ENCODE measurements around the gene FRMD5.

Gene FRMD5

GRCh38 chr15:44163370-44163769 lies 31.7 kb downstream of the FRMD5 start:
- WGBS, 2 experiments (ENCODE audit: insufficient coverage in 2 of 2): 100% methylated on average over 1 to 2 of the region's 5 CpGs
- no peak overlapping the region for H3K27ac ChIP-seq (ENCODE audit: low read depth, low read length, severe bottlenecking)
- no peaks in the 10 kb centered on the region for H3K36me3 ChIP-seq (ENCODE audit: control insufficient read depth, insufficient read depth, low read length)
- H3K9me3 ChIP-seq (ENCODE audit: control insufficient read depth, low read length): no peaks in the 10 kb centered on the region
- no peaks in the 10 kb centered on the region for H3K4me1 ChIP-seq (ENCODE audit: control insufficient read depth, insufficient read depth, low read length, poor library complexity, severe bottlenecking)
- H3K4me3 ChIP-seq (ENCODE audit: extremely low read depth, insufficient read depth, low read length, poor library complexity, severe bottlenecking): no peak overlapping the region

- H3K4me1 ChIP-seq (ENCODE audit: control insufficient read depth, insufficient read depth, low read length, poor library complexity, severe bottlenecking): no peaks in the 10 kb centered on the region
- H3K9me3 ChIP-seq (ENCODE audit: control insufficient read depth, low read length): no peaks in the 10 kb centered on the region
- 75 to 86% methylated on average over 1 of the region's 1 CpG for WGBS, 2 experiments (ENCODE audit: insufficient coverage in 2 of 2)
- H3K36me3 ChIP-seq (ENCODE audit: control insufficient read depth, insufficient read depth, low read length): no peaks in the 10 kb centered on the region
- H3K27ac ChIP-seq (ENCODE audit: low read depth, low read length, severe bottlenecking): no peak overlapping the region
- no peak overlapping the region for H3K4me3 ChIP-seq (ENCODE audit: extremely low read depth, insufficient read depth, low read length, poor library complexity, severe bottlenecking)
Observed at GRCh38 chr15:44160796-44161195, 34.3 kb downstream of the FRMD5 start.

DNA sequence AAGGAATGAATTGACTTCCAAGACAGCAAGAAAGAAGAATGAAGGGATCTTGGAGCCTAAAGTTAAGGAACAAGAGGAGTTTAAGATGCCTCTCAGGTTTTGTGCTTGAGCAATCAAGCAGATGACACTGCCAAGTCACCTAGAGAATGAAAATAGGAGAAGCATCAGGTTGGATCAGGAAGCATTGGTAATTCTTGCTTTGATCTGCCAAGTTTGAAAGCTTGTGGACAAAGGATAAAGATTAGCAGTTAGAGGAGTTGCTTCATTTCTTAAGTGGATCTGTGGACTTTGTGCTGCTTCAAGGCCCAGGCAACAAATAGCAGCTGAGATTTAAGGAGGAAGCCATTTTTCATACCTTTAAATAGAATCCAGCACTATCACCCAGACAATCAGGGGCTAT lies 35.6 kb downstream of the FRMD5 start:
- Histone ChIP-seq H3K27ac (ENCODE audit: low read depth, low read length, severe bottlenecking) (no peak overlapping the region), H3K4me3 (ENCODE audit: extremely low read depth, insufficient read depth, low read length, poor library complexity, severe bottlenecking) (no peak overlapping the region), H3K9me3 (ENCODE audit: control insufficient read depth, low read length) (no peaks in the 10 kb centered on the region), H3K4me1 (ENCODE audit: control insufficient read depth, insufficient read depth, low read length, poor library complexity, severe bottlenecking) (no peaks in the 10 kb centered on the region), H3K36me3 (ENCODE audit: control insufficient read depth, insufficient read depth, low read length) (no peaks in the 10 kb centered on the region)

DNA sequence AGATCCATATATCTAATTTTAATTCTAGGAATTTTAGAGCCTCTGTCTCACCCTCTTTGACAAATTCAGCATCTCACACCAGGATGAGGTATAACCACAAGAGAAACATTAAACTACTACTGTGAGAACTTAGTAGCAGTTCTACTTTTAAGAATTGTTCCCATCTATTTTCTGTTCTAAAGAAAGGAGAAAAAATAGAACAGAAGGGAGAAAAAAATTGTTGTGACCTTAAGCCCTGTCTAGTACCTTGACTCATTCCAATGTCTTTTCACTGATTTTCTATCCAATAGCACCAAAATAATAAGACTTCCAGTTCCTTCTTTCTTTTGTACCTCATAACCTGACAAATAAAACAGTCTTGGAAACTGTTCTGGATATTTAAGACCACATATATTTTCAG lies 37.0 kb downstream of the FRMD5 start:
- Histone ChIP-seq H3K27ac (ENCODE audit: low read depth, low read length, severe bottlenecking) (no peak overlapping the region), H3K4me3 (ENCODE audit: extremely low read depth, insufficient read depth, low read length, poor library complexity, severe bottlenecking) (no peak overlapping the region), H3K4me1 (ENCODE audit: control insufficient read depth, insufficient read depth, low read length, poor library complexity, severe bottlenecking) (no peaks in the 10 kb centered on the region), H3K9me3 (ENCODE audit: control insufficient read depth, low read length) (no peaks in the 10 kb centered on the region), H3K36me3 (ENCODE audit: control insufficient read depth, insufficient read depth, low read length) (no peaks in the 10 kb centered on the region)

DNA sequence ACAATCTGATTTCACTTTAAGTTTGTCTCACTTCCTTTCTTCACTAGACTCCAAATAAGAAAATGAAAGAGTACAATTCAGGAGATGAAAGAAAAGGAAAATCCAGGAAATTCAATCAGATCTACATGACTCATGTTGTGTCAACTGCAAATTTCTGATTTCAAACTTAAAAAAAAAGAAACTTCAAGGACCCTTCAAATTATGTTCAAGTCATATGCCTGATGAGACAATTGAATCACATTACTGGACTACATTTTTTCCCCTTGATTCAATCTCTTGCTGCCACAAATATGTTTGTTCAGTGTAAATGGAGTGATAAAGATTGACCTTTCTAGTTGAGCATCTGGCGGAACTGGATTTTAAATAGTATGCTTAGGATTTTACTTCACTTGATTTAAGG lies 37.4 kb downstream of the FRMD5 start:
- WGBS, 2 experiments (ENCODE audit: insufficient coverage in 2 of 2): no CpG with 5 or more reads among the region's 1 CpG
- Histone ChIP-seq H3K9me3 (ENCODE audit: control insufficient read depth, low read length) (no peaks in the 10 kb centered on the region), H3K36me3 (ENCODE audit: control insufficient read depth, insufficient read depth, low read length) (no peaks in the 10 kb centered on the region), H3K4me1 (ENCODE audit: control insufficient read depth, insufficient read depth, low read length, poor library complexity, severe bottlenecking) (no peaks in the 10 kb centered on the region), H3K4me3 (ENCODE audit: extremely low read depth, insufficient read depth, low read length, poor library complexity, severe bottlenecking) (no peak overlapping the region), H3K27ac (ENCODE audit: low read depth, low read length, severe bottlenecking) (no peak overlapping the region)

DNA sequence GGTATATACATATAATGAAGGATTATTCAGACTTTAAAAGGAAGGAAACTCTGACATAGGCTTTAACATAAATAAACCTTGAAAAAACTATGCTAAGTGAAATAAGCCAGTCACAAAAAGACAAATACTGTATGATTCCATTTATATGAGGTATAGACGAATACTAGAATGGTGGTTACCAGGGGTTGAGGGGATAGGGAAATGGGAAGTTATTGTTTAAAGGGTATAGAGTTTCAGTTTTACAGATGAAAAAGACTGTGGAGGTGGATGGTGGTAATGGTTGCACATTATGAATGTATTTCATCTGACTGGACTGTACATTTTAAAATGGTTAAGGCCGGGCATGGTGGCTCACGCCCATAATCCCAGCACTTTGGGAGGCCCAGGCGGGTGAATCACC lies 41.7 kb downstream of the FRMD5 start:
- Histone ChIP-seq H3K4me1 (ENCODE audit: control insufficient read depth, insufficient read depth, low read length, poor library complexity, severe bottlenecking) (no peaks in the 10 kb centered on the region), H3K36me3 (ENCODE audit: control insufficient read depth, insufficient read depth, low read length) (no peaks in the 10 kb centered on the region), H3K4me3 (ENCODE audit: extremely low read depth, insufficient read depth, low read length, poor library complexity, severe bottlenecking) (no peak overlapping the region), H3K27ac (ENCODE audit: low read depth, low read length, severe bottlenecking) (no peak overlapping the region), H3K9me3 (ENCODE audit: control insufficient read depth, low read length) (no peaks in the 10 kb centered on the region)
- 87 to 94% methylated on average over 4 of the region's 4 CpGs for WGBS, 2 experiments (ENCODE audit: insufficient coverage in 2 of 2)

DNA sequence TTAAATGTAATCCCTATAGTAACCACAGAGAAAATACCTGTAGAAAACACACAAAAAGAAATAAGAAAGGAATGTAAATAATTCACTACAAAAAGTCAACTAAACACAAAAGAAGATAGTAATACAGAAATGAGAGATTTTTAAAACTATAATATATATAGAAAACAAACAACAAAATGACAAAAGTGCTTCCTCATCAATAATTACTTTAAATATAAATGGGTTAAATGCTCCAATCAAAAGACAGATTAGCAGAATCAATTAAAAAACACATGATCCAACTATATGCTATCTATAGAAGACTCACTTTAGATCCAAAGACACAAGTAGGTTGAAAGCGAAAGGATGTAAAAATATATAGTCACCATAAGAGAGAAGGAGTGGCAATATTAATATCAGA lies 45.8 kb downstream of the FRMD5 start:
- Histone ChIP-seq H3K36me3 (ENCODE audit: control insufficient read depth, insufficient read depth, low read length) (no peaks in the 10 kb centered on the region), H3K4me3 (ENCODE audit: extremely low read depth, insufficient read depth, low read length, poor library complexity, severe bottlenecking) (no peak overlapping the region), H3K27ac (ENCODE audit: low read depth, low read length, severe bottlenecking) (no peak overlapping the region), H3K9me3 (ENCODE audit: control insufficient read depth, low read length) (no peaks in the 10 kb centered on the region), H3K4me1 (ENCODE audit: control insufficient read depth, insufficient read depth, low read length, poor library complexity, severe bottlenecking) (no peaks in the 10 kb centered on the region)
- no CpG with 5 or more reads among the region's 1 CpG for WGBS, 2 experiments (ENCODE audit: insufficient coverage in 2 of 2)

DNA sequence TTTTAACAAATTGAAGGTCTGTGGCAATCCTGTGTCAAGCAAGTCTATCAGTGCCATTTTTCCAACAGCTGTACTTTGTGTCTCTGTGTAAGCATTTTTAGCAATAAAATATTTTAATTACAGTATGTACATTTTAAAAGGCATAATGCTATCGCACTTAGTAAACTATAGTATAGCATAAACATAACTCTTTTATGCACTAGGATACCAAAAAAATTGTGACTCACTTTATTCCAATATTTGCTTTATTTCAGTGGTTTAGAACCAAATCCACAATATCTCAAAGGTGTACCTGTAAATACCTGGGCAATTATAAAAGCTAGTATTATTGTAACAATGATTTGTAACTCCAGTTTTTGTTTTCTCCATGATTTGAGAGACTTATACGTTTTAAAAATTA lies 46.5 kb downstream of the FRMD5 start:
- no CpG with 5 or more reads among the region's 2 CpGs for WGBS, 2 experiments (ENCODE audit: insufficient coverage in 2 of 2)
- no peak overlapping the region for H3K4me3 ChIP-seq (ENCODE audit: extremely low read depth, insufficient read depth, low read length, poor library complexity, severe bottlenecking)
- H3K9me3 ChIP-seq (ENCODE audit: control insufficient read depth, low read length): no peaks in the 10 kb centered on the region

GRCh38 chr15:44147636-44148035 lies 47.4 kb downstream of the FRMD5 start:
- H3K4me1 ChIP-seq (ENCODE audit: control insufficient read depth, insufficient read depth, low read length, poor library complexity, severe bottlenecking): no peaks in the 10 kb centered on the region
- no peaks in the 10 kb centered on the region for H3K36me3 ChIP-seq (ENCODE audit: control insufficient read depth, insufficient read depth, low read length)
- H3K27ac ChIP-seq (ENCODE audit: low read depth, low read length, severe bottlenecking): no peak overlapping the region
- no peak overlapping the region for H3K4me3 ChIP-seq (ENCODE audit: extremely low read depth, insufficient read depth, low read length, poor library complexity, severe bottlenecking)
- H3K9me3 ChIP-seq (ENCODE audit: control insufficient read depth, low read length): no peaks in the 10 kb centered on the region

More for the DNA sequence above, 46.5 kb downstream of the FRMD5 start:
- H3K27ac ChIP-seq (ENCODE audit: low read depth, low read length, severe bottlenecking): no peak overlapping the region
- H3K36me3 ChIP-seq (ENCODE audit: control insufficient read depth, insufficient read depth, low read length): no peaks in the 10 kb centered on the region
- no peaks in the 10 kb centered on the region for H3K4me1 ChIP-seq (ENCODE audit: control insufficient read depth, insufficient read depth, low read length, poor library complexity, severe bottlenecking)

DNA sequence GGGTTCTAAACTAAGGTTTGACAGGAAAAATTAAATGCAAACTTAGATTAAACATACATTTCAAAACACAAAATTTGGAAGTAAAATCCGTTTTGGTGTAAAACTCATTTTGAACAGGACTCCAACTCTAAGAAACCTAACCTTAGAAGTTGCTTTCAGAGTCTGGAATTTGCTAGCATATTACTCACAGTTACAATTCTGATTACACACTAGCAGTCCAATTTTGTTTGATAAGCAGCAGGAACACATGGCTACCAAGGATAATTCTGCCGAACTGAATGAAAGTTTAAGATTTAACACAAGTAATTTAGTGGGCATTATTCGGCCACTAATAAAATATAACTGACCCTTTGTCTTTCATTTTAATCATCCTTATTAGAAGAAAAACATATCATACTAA lies 49.6 kb downstream of the FRMD5 start:
- Histone ChIP-seq H3K4me3 (ENCODE audit: extremely low read depth, insufficient read depth, low read length, poor library complexity, severe bottlenecking) (no peak overlapping the region), H3K36me3 (ENCODE audit: control insufficient read depth, insufficient read depth, low read length) (no peaks in the 10 kb centered on the region), H3K4me1 (ENCODE audit: control insufficient read depth, insufficient read depth, low read length, poor library complexity, severe bottlenecking) (no peaks in the 10 kb centered on the region), H3K27ac (ENCODE audit: low read depth, low read length, severe bottlenecking) (no peak overlapping the region), H3K9me3 (ENCODE audit: control insufficient read depth, low read length) (no peaks in the 10 kb centered on the region)
- 71 to 82% methylated on average over 1 to 2 of the region's 3 CpGs for WGBS, 2 experiments (ENCODE audit: insufficient coverage in 2 of 2)

- no peak overlapping the region for H3K4me3 ChIP-seq (ENCODE audit: extremely low read depth, insufficient read depth, low read length, poor library complexity, severe bottlenecking)
- no peaks in the 10 kb centered on the region for H3K4me1 ChIP-seq (ENCODE audit: control insufficient read depth, insufficient read depth, low read length, poor library complexity, severe bottlenecking)
- no peaks in the 10 kb centered on the region for H3K36me3 ChIP-seq (ENCODE audit: control insufficient read depth, insufficient read depth, low read length)
- no peak overlapping the region for H3K27ac ChIP-seq (ENCODE audit: low read depth, low read length, severe bottlenecking)
- H3K9me3 ChIP-seq (ENCODE audit: control insufficient read depth, low read length): no peaks in the 10 kb centered on the region
Observed at GRCh38 chr15:44144992-44145391, 50.1 kb downstream of the FRMD5 start.

GRCh38 chr15:44144184-44144583 lies 50.9 kb downstream of the FRMD5 start:
- WGBS, 2 experiments (ENCODE audit: insufficient coverage in 2 of 2): no CpG with 5 or more reads among the region's 1 CpG
- Histone ChIP-seq H3K4me3 (ENCODE audit: extremely low read depth, insufficient read depth, low read length, poor library complexity, severe bottlenecking) (no peak overlapping the region), H3K36me3 (ENCODE audit: control insufficient read depth, insufficient read depth, low read length) (no peaks in the 10 kb centered on the region), H3K27ac (ENCODE audit: low read depth, low read length, severe bottlenecking) (no peak overlapping the region), H3K4me1 (ENCODE audit: control insufficient read depth, insufficient read depth, low read length, poor library complexity, severe bottlenecking) (no peaks in the 10 kb centered on the region), H3K9me3 (ENCODE audit: control insufficient read depth, low read length) (no peaks in the 10 kb centered on the region)
